ENCODE measurements around the gene IL4R. TPM values are rescaled to one million over a fixed set of nuclear protein-coding genes. Genes with fewer than 3 reads are reported as not detected.

Gene IL4R
- total RNA-seq, 1 experiment from 2014 or later: 32.6 TPM

- no TSS peak for BruUV-seq (replicated peaks)
- H3K36me3 ChIP-seq (ENCODE audit: control insufficient read depth, insufficient read depth, low read length): no peaks in the 10 kb centered on the region; the same call in none of the 2 replicates
- Mint-ChIP-seq H3K4me1 (ENCODE audit: low read depth, unreplicated experiment) (peaks cover 24% of the 10 kb centered on the region), H3K36me3 (ENCODE audit: insufficient read depth, unreplicated experiment) (peaks cover 12% of the 10 kb centered on the region), H3K9me3 (ENCODE audit: unreplicated experiment) (no peaks in the 10 kb centered on the region), H3K27ac (ENCODE audit: unreplicated experiment) (peak overlapping the region; percentile 66), H3K27me3 (ENCODE audit: insufficient read depth, unreplicated experiment) (no peaks in the 10 kb centered on the region), H3K4me3 (ENCODE audit: unreplicated experiment) (no peak overlapping the region)
- no peak overlapping the region for H3K4me3 ChIP-seq (ENCODE audit: low read depth, low read length)
- ChIA-PET POLR2A (interaction anchor here (0.6 kb wide), 1 partner anchor 11 kb away, joined by 4 read pairs; no protein-coding TSS in a partner anchor), CTCF (no interaction called here)
- no peak for TF ChIP-seq CTCF (IDR thresholded peaks at IDR 0.05; ENCODE audit: insufficient read depth in 1 of 2, low read depth in 1 of 2, low read length in 1 of 2, severe bottlenecking in 1 of 2, unreplicated experiment in 1 of 2)
- no peaks in the 10 kb centered on the region for H3K9me3 ChIP-seq
- H3K27me3 ChIP-seq (replicated peaks; ENCODE audit: control insufficient read depth, insufficient read depth, low read length): no peaks in the 10 kb centered on the region
- peaks cover 24% of the 10 kb centered on the region for H3K4me1 ChIP-seq
- no peak for DNase-seq
- intact Hi-C loops (cut with micrococcal nuclease; ENCODE audit: unreplicated experiment): loop anchor here (5.0 kb wide), 1 partner anchor 36 kb away; no protein-coding TSS in a partner anchor
Observed at GRCh38 chr16:27326251-27326650, 12.5 kb downstream of the IL4R start.

GRCh38 chr16:27326738-27327585, 13.2 kb downstream of the IL4R start:
- intact Hi-C loops (cut with micrococcal nuclease; ENCODE audit: unreplicated experiment): loop anchor here (5.0 kb wide), 1 partner anchor 35 kb away; no protein-coding TSS in a partner anchor
- Mint-ChIP-seq H3K27ac (ENCODE audit: unreplicated experiment) (peak overlapping the region; percentile 66), H3K4me3 (ENCODE audit: unreplicated experiment) (no peak overlapping the region), H3K36me3 (ENCODE audit: insufficient read depth, unreplicated experiment) (peaks cover 12% of the 10 kb centered on the region), H3K9me3 (ENCODE audit: unreplicated experiment) (no peaks in the 10 kb centered on the region), H3K4me1 (ENCODE audit: low read depth, unreplicated experiment) (peaks cover 24% of the 10 kb centered on the region), H3K27me3 (ENCODE audit: insufficient read depth, unreplicated experiment) (no peaks in the 10 kb centered on the region)
- H3K27me3 ChIP-seq (replicated peaks; ENCODE audit: control insufficient read depth, insufficient read depth, low read length): no peaks in the 10 kb centered on the region
- ChIA-PET POLR2A (no interaction called here), CTCF (no interaction called here)
- peaks cover 24% of the 10 kb centered on the region for H3K4me1 ChIP-seq
- peak; percentile 77 to 82 for DNase-seq
- no peaks in the 10 kb centered on the region; the same call in none of the 2 replicates for H3K36me3 ChIP-seq (ENCODE audit: control insufficient read depth, insufficient read depth, low read length)
- H3K9me3 ChIP-seq: no peaks in the 10 kb centered on the region
- no peak overlapping the region for H3K4me3 ChIP-seq (ENCODE audit: low read depth, low read length)
- no peak for TF ChIP-seq CTCF (IDR thresholded peaks at IDR 0.05; ENCODE audit: insufficient read depth in 1 of 2, low read depth in 1 of 2, low read length in 1 of 2, severe bottlenecking in 1 of 2, unreplicated experiment in 1 of 2)
- no TSS peak for BruUV-seq (replicated peaks)

- Mint-ChIP-seq H3K9me3 (ENCODE audit: unreplicated experiment) (no peaks in the 10 kb centered on the region), H3K27me3 (ENCODE audit: insufficient read depth, unreplicated experiment) (no peaks in the 10 kb centered on the region), H3K4me1 (ENCODE audit: low read depth, unreplicated experiment) (peaks cover 21% of the 10 kb centered on the region), H3K4me3 (ENCODE audit: unreplicated experiment) (no peak overlapping the region), H3K27ac (ENCODE audit: unreplicated experiment) (peak overlapping the region; percentile 66), H3K36me3 (ENCODE audit: insufficient read depth, unreplicated experiment) (peaks cover 12% of the 10 kb centered on the region)
- intact Hi-C loops (cut with micrococcal nuclease; ENCODE audit: unreplicated experiment): loop anchor here (5.0 kb wide), 1 partner anchor 35 kb away; no protein-coding TSS in a partner anchor
- ChIA-PET POLR2A (no interaction called here), CTCF (no interaction called here)
- no TSS peak for BruUV-seq (replicated peaks)
- no peak for TF ChIP-seq CTCF (IDR thresholded peaks at IDR 0.05; ENCODE audit: insufficient read depth in 1 of 2, low read depth in 1 of 2, low read length in 1 of 2, severe bottlenecking in 1 of 2, unreplicated experiment in 1 of 2)
- peaks cover 21% of the 10 kb centered on the region for H3K4me1 ChIP-seq
- H3K27me3 ChIP-seq (replicated peaks; ENCODE audit: control insufficient read depth, insufficient read depth, low read length): no peaks in the 10 kb centered on the region
- no peak overlapping the region for H3K4me3 ChIP-seq (ENCODE audit: low read depth, low read length)
- DNase-seq: no peak
- H3K9me3 ChIP-seq: no peaks in the 10 kb centered on the region
- no peaks in the 10 kb centered on the region; the same call in none of the 2 replicates for H3K36me3 ChIP-seq (ENCODE audit: control insufficient read depth, insufficient read depth, low read length)
Observed at GRCh38 chr16:27327586-27327915, 13.8 kb downstream of the IL4R start.

All from Caco-2 (cell line).